SIG-M5 (cell line): ENCODE results near the gene CDC42EP1.

Experiments used
- DNase-seq: peaks from one replicate; lab custom pipeline; 2025; lab: John Stamatoyannopoulos, UW

The CDC42EP1 gene

DNA sequence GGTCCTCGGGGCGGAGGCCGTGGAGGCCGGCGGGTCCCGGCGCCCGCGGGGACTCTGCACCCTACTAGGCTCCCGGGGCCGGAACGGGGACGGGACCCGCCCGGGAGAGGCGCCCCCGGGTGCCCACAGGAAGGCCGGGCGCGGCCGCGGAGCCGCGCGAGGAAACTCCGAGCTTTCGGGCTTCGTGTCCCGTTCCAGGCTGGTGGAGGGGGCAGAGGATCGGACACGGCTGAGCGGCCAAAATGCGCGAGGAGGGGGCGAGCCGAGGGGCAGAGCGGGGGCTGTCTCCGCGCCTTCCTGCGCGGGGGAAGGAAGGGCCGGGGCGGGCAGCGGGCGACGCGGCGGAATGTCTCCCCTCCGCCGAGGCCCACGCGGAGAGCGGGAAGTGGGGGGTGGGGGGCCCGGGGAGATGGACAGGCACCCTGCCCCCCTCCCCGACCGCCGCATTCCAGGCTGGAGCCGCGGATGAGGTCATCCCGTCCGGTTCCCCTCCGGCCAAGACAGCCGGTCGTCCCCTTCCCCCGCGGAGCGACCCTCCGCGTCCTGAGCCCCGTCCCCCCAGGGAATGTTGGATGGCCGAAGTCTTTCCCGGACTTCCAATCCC, 430 bp downstream of the CDC42EP1 start:
- no peak for DNase-seq

- no peak for DNase-seq
These were observed 1.1 kb downstream of the CDC42EP1 start for GRCh38 chr22:37561212-37562048.

DNA sequence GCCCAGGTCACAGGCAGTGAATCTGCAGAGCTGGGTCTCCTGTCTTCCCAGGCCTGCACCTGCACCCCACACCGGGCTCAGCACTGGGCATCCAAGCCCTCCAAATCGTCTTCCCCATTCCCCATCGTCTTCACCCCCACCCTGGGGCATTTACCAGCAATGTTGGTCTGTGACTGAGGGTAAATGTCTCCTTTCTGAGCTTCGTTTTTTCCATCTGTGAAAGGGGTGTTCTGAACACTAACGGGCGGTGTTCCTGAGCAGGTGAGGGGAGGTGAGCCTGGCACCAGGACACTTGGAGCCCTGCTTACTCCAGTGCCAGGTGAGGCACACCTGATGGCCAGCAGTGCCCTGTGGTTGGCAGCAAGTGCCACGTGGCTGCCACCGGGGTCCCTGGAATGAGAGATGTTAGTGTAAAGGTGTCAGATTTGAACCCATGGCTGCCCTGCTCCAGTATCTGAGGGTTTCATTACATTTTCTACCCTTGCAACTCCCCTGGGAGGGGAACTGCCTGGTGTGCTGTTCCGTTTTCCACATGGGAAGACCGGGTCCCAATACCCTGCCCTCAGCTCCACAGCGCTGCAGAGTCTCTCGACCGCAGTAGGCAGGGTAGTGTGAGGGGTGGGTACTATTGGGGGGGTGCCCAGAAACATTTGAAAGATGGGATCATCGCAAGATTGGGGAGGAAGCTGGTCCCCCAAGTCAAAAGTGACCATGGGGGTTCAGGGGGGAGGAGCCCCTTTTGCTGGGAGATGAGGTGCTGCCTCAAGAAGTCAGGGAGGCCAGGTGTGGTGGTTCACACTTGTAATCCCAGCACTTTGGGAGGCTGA, 2.0 kb downstream of the CDC42EP1 start:
- DNase-seq: no peak

GRCh38 chr22:37563153-37564081, 3.1 kb downstream of the CDC42EP1 start:
- DNase-seq: no peak

GRCh38 chr22:37564111-37564711, 3.9 kb downstream of the CDC42EP1 start:
- DNase-seq: no peak

GRCh38 chr22:37565830-37566229, 5.5 kb downstream of the CDC42EP1 start:
- no peak for DNase-seq

DNA sequence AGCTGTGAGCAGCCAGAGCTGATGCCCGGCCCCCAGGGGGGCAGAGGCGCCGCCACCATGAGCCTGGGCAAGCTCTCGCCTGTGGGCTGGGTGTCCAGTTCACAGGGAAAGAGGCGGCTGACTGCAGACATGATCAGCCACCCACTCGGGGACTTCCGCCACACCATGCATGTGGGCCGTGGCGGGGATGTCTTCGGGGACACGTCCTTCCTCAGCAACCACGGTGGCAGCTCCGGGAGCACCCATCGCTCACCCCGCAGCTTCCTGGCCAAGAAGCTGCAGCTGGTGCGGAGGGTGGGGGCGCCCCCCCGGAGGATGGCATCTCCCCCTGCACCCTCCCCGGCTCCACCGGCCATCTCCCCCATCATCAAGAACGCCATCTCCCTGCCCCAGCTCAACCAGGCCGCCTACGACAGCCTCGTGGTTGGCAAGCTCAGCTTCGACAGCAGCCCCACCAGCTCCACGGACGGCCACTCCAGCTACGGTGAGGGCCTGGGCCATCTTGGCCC, 6.1 kb downstream of the CDC42EP1 start:
- DNase-seq: no peak

- DNase-seq: no peak
These were observed 6.9 kb downstream of the CDC42EP1 start for GRCh38 chr22:37566903-37567798.

GRCh38 chr22:37568012-37568411, 7.7 kb downstream of the CDC42EP1 start:
- DNase-seq: no peak

- DNase-seq: no peak
These were observed 8.2 kb downstream of the CDC42EP1 start for GRCh38 chr22:37568448-37569008.

GRCh38 chr22:37569009-37569920, 9.0 kb downstream of the CDC42EP1 start:
- DNase-seq: no peak

DNA sequence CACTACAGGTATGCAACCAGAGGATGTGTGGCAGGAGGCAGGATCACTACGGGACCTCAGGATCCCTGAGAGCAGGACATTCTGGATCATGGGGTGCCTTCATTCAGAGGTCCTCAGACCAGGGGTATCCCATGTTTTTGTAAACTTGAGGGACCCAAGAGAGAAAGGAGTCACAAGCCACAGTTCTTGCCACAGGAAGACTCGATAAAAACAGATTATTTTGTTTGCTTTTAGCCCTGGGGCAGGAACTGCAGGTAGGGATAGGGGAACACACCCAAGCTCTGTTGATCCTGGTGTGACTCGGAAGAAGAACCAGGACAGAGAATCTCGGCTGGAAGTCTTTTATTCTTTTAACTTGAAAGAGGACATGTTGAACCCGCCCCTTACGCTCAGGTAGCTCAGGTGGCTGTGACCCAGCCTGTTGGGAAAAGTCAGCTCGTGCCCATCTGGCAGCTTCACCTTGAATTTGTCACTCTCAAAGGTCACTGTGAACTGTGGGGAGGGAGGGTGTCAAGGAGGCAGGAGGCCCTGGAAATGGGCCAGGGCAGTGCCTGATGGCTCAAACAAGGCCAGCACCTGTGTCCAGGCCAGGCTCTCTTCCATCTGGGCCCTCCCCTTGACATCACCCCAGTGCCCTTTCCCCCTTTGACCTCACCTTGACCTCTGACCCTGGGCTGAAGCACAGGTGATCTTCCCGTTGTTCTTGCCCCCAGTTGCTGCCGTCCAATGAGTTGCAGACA, 9.8 kb downstream of the CDC42EP1 start:
- no peak for DNase-seq

- DNase-seq: no peak
These were observed 10.3 kb downstream of the CDC42EP1 start for GRCh38 chr22:37570661-37570976.

GRCh38 chr22:37571258-37571991, 11.1 kb downstream of the CDC42EP1 start:
- no peak for DNase-seq

GRCh38 chr22:37571992-37572373, 11.7 kb downstream of the CDC42EP1 start:
- DNase-seq: no peak

DNA sequence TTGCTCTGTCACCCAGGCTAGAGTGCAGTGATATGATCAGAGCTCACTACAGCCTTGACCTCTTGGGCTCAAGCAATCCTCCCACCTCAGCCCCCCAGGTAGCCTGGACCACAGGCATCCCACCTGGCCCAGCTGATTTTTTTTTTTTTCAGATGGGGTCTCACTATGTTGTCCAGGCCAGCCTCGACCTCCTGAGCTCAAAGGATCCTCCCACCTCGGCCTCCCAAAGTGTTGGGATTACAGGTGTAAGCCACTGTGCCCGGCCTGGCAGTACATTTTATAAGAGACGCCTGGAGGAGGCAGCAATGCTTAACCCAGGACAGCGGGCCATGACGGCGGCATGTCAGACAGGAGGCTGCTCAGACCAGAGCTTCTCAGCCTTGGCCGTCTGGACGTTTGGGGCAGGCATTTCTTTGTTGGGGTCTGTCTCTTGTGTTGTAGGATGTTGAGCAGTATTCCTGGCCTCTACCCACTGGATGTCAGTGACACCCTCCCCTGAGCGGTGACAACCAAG, 15.3 kb downstream of the CDC42EP1 start:
- no peak for DNase-seq

- no peak for DNase-seq
These were observed 17.7 kb downstream of the CDC42EP1 start for GRCh38 chr22:37578002-37578401.
